ENCODE measurements around the gene STIP1.
A peak's percentile ranks its signal among the peaks of the same experiment; 100 is the strongest.
"Not testable (repeated sequence)": the region's sequence is repeated elsewhere in the genome, so short reads cannot be mapped to it uniquely, and the experiment has no call there.

The STIP1 gene

GRCh38 chr11:64243236-64243854, 57.4 kb downstream of the STIP1 start:
- no peak for ATAC-seq
- Mint-ChIP-seq H3K9me3 (no peaks in the 10 kb centered on the region), H3K4me1 (peaks cover 70% of the 10 kb centered on the region), H3K27me3 (no peaks in the 10 kb centered on the region), H3K4me3 (peak overlapping the region; percentile 86), H3K27ac (peak overlapping the region; percentile 99), H3K36me3 (peaks cover 31% of the 10 kb centered on the region)

GRCh38 chr11:64244107-64244506, 58.1 kb downstream of the STIP1 start:
- H3K9me3 Mint-ChIP-seq = no peaks in the 10 kb centered on the region
- no peaks in the 10 kb centered on the region for H3K27me3 Mint-ChIP-seq
- peak overlapping the region; percentile 13 for H3K4me3 Mint-ChIP-seq
- no peak for ATAC-seq
- H3K27ac Mint-ChIP-seq = peak overlapping the region; percentile 99
- peaks cover 63% of the 10 kb centered on the region for H3K4me1 Mint-ChIP-seq
- H3K36me3 Mint-ChIP-seq = peaks cover 24% of the 10 kb centered on the region

GRCh38 chr11:64244966-64245365, 59.0 kb downstream of the STIP1 start:
- Mint-ChIP-seq H3K4me3 (peak overlapping the region; percentile 95), H3K9me3 (no peaks in the 10 kb centered on the region), H3K4me1 (peaks cover 56% of the 10 kb centered on the region), H3K36me3 (peaks cover 18% of the 10 kb centered on the region), H3K27ac (peak overlapping the region; percentile 88), H3K27me3 (no peaks in the 10 kb centered on the region)
- ATAC-seq = no peak

GRCh38 chr11:64245401-64245796, 59.4 kb downstream of the STIP1 start:
- no peaks in the 10 kb centered on the region for H3K27me3 Mint-ChIP-seq
- no peaks in the 10 kb centered on the region for H3K9me3 Mint-ChIP-seq
- peaks cover 56% of the 10 kb centered on the region for H3K4me1 Mint-ChIP-seq
- H3K36me3 Mint-ChIP-seq = peaks cover 18% of the 10 kb centered on the region
- H3K27ac Mint-ChIP-seq = peak overlapping the region; percentile 88
- peak overlapping the region; percentile 95 for H3K4me3 Mint-ChIP-seq
- no peak for ATAC-seq

GRCh38 chr11:64245797-64246620, 60.0 kb downstream of the STIP1 start:
- peaks cover 58% of the 10 kb centered on the region for H3K4me1 Mint-ChIP-seq
- ATAC-seq = no peak
- H3K4me3 Mint-ChIP-seq = peak overlapping the region; percentile 95

GRCh38 chr11:64246621-64246870, 60.6 kb downstream of the STIP1 start:
- ATAC-seq = peak; percentile 3
- Mint-ChIP-seq H3K4me1 (peaks cover 60% of the 10 kb centered on the region), H3K27ac (peak overlapping the region; percentile 88)

More at GRCh38 chr11:64245797-64246620, 60.0 kb downstream of the STIP1 start:
- Mint-ChIP-seq H3K27ac (peak overlapping the region; percentile 88), H3K9me3 (no peaks in the 10 kb centered on the region), H3K36me3 (peaks cover 18% of the 10 kb centered on the region), H3K27me3 (no peaks in the 10 kb centered on the region)

GRCh38 chr11:64246871-64247728, 61.1 kb downstream of the STIP1 start, which contains the start of gene PPP1R14B:
Gene PPP1R14B (minus strand): TSS chr11:64246943. CDS start chr11:64246673, 270 bp downstream.
- no peaks in the 10 kb centered on the region for H3K9me3 Mint-ChIP-seq
- peak within 1 kb of the TSS; percentile 95 for H3K4me3 Mint-ChIP-seq
- ATAC-seq = peak; percentile 72
- H3K4me1 Mint-ChIP-seq = peaks cover 64% of the 10 kb centered on the region
- H3K27ac Mint-ChIP-seq = peak within 1 kb of the TSS; percentile 88
- peaks cover 18% of the 10 kb centered on the region for H3K36me3 Mint-ChIP-seq
- no peaks in the 10 kb centered on the region for H3K27me3 Mint-ChIP-seq

More at GRCh38 chr11:64246621-64246870, 60.6 kb downstream of the STIP1 start:
- H3K36me3 Mint-ChIP-seq = peaks cover 18% of the 10 kb centered on the region
- H3K9me3 Mint-ChIP-seq, H3K27me3 Mint-ChIP-seq: not testable (repeated sequence)
- peak overlapping the region; percentile 87 for H3K4me3 Mint-ChIP-seq

- no peak for ATAC-seq
- H3K36me3 Mint-ChIP-seq = peaks cover 10% of the 10 kb centered on the region
- no peaks in the 10 kb centered on the region for H3K9me3 Mint-ChIP-seq
- no peaks in the 10 kb centered on the region for H3K27me3 Mint-ChIP-seq
- H3K4me3 Mint-ChIP-seq = peak overlapping the region; percentile 87
- peak overlapping the region; percentile 88 for H3K27ac Mint-ChIP-seq
- H3K4me1 Mint-ChIP-seq = peaks cover 62% of the 10 kb centered on the region
Observed at GRCh38 chr11:64247729-64248531, 62.0 kb downstream of the STIP1 start.

- Mint-ChIP-seq H3K36me3 (peaks cover 3% of the 10 kb centered on the region), H3K27ac (no peak overlapping the region), H3K4me3 (no peak overlapping the region), H3K4me1 (peaks cover 62% of the 10 kb centered on the region), H3K27me3 (no peaks in the 10 kb centered on the region), H3K9me3 (no peaks in the 10 kb centered on the region)
- ATAC-seq = no peak
Observed at GRCh38 chr11:64248578-64248977, 62.6 kb downstream of the STIP1 start.

- Mint-ChIP-seq H3K27me3 (no peaks in the 10 kb centered on the region), H3K9me3 (no peaks in the 10 kb centered on the region), H3K4me3 (no peak overlapping the region), H3K36me3 (no peaks in the 10 kb centered on the region), H3K27ac (no peak overlapping the region), H3K4me1 (peaks cover 62% of the 10 kb centered on the region)
- no peak for ATAC-seq
Observed at GRCh38 chr11:64249038-64249437, 63.1 kb downstream of the STIP1 start.

- H3K36me3 Mint-ChIP-seq = no peaks in the 10 kb centered on the region
- H3K27me3 Mint-ChIP-seq = no peaks in the 10 kb centered on the region
- no peak overlapping the region for H3K27ac Mint-ChIP-seq
- ATAC-seq = no peak
- no peaks in the 10 kb centered on the region for H3K9me3 Mint-ChIP-seq
- H3K4me1 Mint-ChIP-seq = peaks cover 62% of the 10 kb centered on the region
- H3K4me3 Mint-ChIP-seq = peak overlapping the region; percentile 26
Observed at GRCh38 chr11:64249563-64250414, 63.8 kb downstream of the STIP1 start.

- peaks cover 56% of the 10 kb centered on the region for H3K4me1 Mint-ChIP-seq
- H3K27me3 Mint-ChIP-seq = no peaks in the 10 kb centered on the region
- H3K36me3 Mint-ChIP-seq = no peaks in the 10 kb centered on the region
- H3K9me3 Mint-ChIP-seq = no peaks in the 10 kb centered on the region
- H3K4me3 Mint-ChIP-seq = peak overlapping the region; percentile 79
- ATAC-seq = no peak
- peak overlapping the region; percentile 35 for H3K27ac Mint-ChIP-seq
Observed at GRCh38 chr11:64250415-64251015, 64.5 kb downstream of the STIP1 start.

GRCh38 chr11:64251016-64251752, 65.2 kb downstream of the STIP1 start, which contains the start of gene PLCB3:
Gene PLCB3 (plus strand): TSS chr11:64251530. CDS start chr11:64251650, 120 bp downstream.
- no peaks in the 10 kb centered on the region for H3K36me3 Mint-ChIP-seq
- peaks cover 50% of the 10 kb centered on the region for H3K4me1 Mint-ChIP-seq
- H3K4me3 Mint-ChIP-seq = peak within 1 kb of the TSS; percentile 86
- ATAC-seq = peak; percentile 73
- H3K27ac Mint-ChIP-seq = peak within 1 kb of the TSS; percentile 36
- H3K27me3 Mint-ChIP-seq = no peaks in the 10 kb centered on the region
- H3K9me3 Mint-ChIP-seq = no peaks in the 10 kb centered on the region

Data from stimulated activated memory B cell treated with anti-CD40 and anti-IgM and Interleukin-4, amounts not matched to agents 10 μg/mL and 1 μg/mL and 100 μg/mL, for 72 hours (primary cell).